AG09309 (cell line): ENCODE measurements around the gene VLDLR.

Experiments used
- DNase-seq: peaks from one replicate; pipeline ENCODE4 v3.0.0-alpha.2; 2010; ENCODE audit warnings: low read depth
- H3K4me3 ChIP-seq: 2 replicates; pipeline ENCODE4 v1.5.1; 2011; ENCODE audit warnings: mild to moderate bottlenecking, low read depth, low read length, moderate library complexity; ENCODE audit not compliant: control insufficient read depth
- TF ChIP-seq, protein P1 (sequence below): IDR thresholded peaks from 2 replicates; pipeline ENCODE4 v1.5.1; 2011; ENCODE audit warnings: mild to moderate bottlenecking, low read depth, low read length, inconsistent platforms; ENCODE audit not compliant: insufficient read depth, control insufficient read depth; ENCODE audit errors: missing control alignments

VLDLR gene

DNA sequence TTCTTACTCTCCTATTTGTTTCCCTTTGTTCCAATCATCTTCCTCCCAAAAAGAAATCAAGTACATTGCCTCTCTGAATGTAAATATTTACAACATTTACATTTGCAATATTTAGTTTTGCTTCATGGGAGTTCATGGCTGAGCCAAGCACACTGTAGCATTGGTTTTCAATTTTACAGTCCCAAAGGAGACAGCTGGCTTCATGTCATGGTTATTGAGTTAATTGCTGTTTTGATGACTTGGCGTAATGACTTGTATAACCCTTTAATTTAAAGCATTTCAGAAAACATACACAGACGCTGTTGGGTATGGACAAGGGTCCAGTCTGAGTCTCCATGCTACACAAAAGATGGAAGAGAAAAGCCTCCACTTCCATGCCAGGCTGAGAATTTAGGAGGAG lies 25.6 kb upstream of the VLDLR start:
- no peak for DNase-seq
- H3K4me3 ChIP-seq: no peak overlapping the region
- TF ChIP-seq, protein P1, sequence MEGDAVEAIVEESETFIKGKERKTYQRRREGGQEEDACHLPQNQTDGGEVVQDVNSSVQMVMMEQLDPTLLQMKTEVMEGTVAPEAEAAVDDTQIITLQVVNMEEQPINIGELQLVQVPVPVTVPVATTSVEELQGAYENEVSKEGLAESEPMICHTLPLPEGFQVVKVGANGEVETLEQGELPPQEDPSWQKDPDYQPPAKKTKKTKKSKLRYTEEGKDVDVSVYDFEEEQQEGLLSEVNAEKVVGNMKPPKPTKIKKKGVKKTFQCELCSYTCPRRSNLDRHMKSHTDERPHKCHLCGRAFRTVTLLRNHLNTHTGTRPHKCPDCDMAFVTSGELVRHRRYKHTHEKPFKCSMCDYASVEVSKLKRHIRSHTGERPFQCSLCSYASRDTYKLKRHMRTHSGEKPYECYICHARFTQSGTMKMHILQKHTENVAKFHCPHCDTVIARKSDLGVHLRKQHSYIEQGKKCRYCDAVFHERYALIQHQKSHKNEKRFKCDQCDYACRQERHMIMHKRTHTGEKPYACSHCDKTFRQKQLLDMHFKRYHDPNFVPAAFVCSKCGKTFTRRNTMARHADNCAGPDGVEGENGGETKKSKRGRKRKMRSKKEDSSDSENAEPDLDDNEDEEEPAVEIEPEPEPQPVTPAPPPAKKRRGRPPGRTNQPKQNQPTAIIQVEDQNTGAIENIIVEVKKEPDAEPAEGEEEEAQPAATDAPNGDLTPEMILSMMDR: no peak

DNA sequence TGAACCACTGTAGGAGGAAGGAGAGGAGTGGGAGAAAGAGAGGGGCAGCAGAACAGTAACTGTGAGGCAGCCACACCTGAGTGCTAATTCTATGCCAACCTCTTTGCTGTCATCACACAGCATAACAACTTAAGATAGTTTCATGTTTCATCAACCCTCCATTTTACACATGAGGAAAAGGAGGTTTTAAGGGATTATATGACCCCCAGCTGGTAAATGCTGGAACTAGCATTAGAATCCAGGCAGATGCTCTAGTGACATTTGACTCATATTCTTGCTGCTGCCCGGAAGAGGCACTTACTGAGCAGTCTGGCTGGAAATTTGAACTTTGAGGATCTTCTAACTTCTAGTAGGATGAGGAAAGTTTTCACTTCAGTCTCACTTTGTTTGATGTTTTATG lies 24.1 kb upstream of the VLDLR start:
- TF ChIP-seq, protein P1: no peak
- no peak for DNase-seq
- H3K4me3 ChIP-seq: no peak overlapping the region

DNA sequence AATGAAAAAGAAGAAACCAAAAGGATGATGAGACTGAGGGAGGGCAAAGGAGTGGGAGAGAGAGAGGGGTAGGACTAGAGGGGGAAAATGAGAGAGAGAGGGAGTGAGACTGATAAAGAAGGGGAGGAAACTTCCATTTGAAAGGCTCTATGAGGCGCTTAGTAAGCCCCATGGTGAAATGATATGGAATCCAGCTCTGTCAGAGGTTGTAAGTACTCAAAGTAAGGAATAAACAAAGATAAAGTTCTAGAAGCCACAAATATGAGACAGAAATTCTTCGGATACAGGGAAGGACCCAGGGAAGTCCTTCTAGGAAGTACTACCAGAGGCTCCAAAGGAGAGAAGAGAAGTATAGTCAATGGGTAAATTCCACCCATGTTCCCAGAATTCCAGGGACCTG lies 21.7 kb upstream of the VLDLR start:
- TF ChIP-seq, protein P1: no peak
- no peak for DNase-seq
- H3K4me3 ChIP-seq: no peak overlapping the region

DNA sequence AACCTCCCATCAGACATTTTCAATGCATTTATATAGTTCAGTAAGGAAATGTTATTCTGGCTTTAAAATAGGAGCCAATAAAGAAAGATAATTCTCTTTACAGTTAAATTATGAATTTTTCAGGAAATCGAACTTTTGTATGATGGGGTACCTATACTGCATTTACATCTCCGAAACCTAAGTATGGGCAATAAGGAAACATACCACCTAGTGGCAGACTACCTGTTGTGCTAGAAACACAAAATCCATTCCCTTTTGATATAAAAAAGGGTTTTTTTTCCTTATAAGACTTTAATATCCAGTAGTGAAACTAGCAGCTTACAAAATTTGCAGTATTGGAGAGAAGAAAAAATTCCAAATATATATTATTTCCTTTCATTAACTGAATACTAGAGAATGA lies 21.3 kb upstream of the VLDLR start:
- DNase-seq: no peak
- TF ChIP-seq, protein P1: no peak
- no peak overlapping the region for H3K4me3 ChIP-seq

DNA sequence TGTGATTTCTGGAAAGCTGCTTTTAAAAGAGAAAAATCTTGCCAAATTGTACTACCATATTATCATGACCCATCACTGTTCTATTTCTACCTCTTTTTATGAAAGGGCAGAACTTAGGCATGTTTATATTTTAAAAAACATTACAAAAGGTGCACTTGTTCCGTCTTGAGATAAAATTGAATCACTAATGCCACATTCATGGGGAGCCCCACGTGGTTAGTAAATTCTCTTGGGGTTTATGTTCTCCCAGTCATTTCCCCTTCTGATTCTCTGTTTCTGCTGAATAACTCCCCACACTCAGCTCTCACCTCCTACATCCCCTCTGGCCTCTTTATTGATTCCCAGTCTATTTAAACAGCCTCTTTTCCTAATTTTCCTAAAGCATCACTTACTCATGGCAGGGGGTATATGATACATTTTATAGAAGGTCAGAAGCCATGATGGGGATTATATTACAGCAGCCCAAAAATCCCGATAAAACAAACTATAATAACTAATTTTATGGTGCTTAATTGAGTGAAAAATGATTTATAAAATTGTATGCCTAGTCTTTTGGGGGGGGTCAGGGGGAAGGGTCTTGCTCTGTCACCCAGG lies 19.7 kb upstream of the VLDLR start:
- no peak for DNase-seq
- no peak overlapping the region for H3K4me3 ChIP-seq
- TF ChIP-seq, protein P1: no peak

DNA sequence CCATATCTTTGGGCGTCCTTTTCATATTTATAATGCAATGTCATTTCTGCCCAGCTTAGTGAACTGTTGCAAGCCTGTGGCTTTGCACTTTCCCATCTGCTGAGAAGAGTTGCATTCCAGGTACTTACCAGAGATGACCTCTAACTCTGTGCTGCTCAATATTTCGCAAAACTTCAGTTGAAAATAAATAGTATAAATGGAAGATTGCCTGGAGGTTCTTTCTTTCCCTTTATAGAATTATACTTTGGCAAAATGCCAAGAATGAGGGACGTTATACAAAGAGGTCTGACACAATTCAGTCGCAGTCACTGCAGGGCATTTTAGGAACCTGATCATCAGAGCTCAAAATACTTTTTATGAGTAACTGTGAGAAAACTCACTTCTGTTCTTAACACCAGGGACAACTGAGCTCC lies 18.9 kb upstream of the VLDLR start:
- no peak for DNase-seq
- TF ChIP-seq, protein P1: no peak
- H3K4me3 ChIP-seq: no peak overlapping the region

DNA sequence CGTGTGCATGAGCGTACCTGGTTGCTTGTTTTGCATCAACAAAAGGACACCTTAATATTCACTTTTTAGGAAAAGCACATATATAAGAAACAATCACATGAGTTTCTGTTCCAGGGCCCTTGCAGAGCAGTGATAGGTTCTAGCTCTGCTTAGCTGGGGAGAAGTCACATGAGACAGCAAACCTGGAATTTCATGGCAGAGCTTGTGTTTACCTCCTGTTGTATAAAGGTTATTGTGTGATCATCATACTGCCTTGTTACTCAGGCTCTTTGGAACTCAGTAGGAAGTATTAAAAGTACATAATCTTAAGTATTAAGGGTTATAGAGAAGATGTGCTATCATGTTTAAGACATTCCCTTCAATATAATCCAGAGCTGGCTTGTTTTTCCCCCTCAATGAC lies 18.0 kb upstream of the VLDLR start:
- TF ChIP-seq, protein P1: no peak
- no peak overlapping the region for H3K4me3 ChIP-seq
- DNase-seq: no peak
